GM15510 (cell line): ENCODE results near the gene DYTN.

Source experiments
- POLR2A ChIP-seq: IDR thresholded peaks from 3 replicates; pipeline ENCODE4 v1.6.1; 2011; ENCODE audit warnings: borderline replicate concordance; ENCODE audit not compliant: insufficient read length; ENCODE audit errors: extremely low read depth

Gene DYTN

GRCh38 chr2:206721256-206721920 is 3.2 kb upstream of the DYTN start:
- TF ChIP-seq POLR2A = no peak

GRCh38 chr2:206716623-206717022 is 1.6 kb downstream of the DYTN start:
- no peak for TF ChIP-seq POLR2A

GRCh38 chr2:206713746-206714145 is 4.5 kb downstream of the DYTN start:
- no peak for TF ChIP-seq POLR2A

GRCh38 chr2:206708286-206708685 is 9.9 kb downstream of the DYTN start:
- TF ChIP-seq POLR2A = no peak

- no peak for TF ChIP-seq POLR2A
These were observed 11.0 kb downstream of the DYTN start for GRCh38 chr2:206707164-206707701.

- TF ChIP-seq POLR2A = no peak
These were observed 16.1 kb downstream of the DYTN start for GRCh38 chr2:206701952-206702605.

- no peak for TF ChIP-seq POLR2A
These were observed 18.0 kb downstream of the DYTN start for GRCh38 chr2:206700156-206700555.

- TF ChIP-seq POLR2A = no peak
These were observed 19.4 kb downstream of the DYTN start for GRCh38 chr2:206698811-206699210.

- no peak for TF ChIP-seq POLR2A
These were observed 21.3 kb downstream of the DYTN start for GRCh38 chr2:206696910-206697309.

GRCh38 chr2:206693399-206694137 is 24.6 kb downstream of the DYTN start:
- TF ChIP-seq POLR2A = no peak

- no peak for TF ChIP-seq POLR2A
These were observed 25.2 kb downstream of the DYTN start for GRCh38 chr2:206692971-206693370.

GRCh38 chr2:206688990-206689389 is 29.2 kb downstream of the DYTN start:
- TF ChIP-seq POLR2A = no peak

- no peak for TF ChIP-seq POLR2A
These were observed 29.7 kb downstream of the DYTN start for GRCh38 chr2:206688453-206688852.

- TF ChIP-seq POLR2A = no peak
These were observed 34.6 kb downstream of the DYTN start for GRCh38 chr2:206683546-206683945.
